Ishikawa (cell line): ENCODE measurements around the gene SLC16A7.
A peak's percentile ranks its signal among the peaks of the same experiment; 100 is the strongest.

ENCODE experiments used
- CEBPB ChIP-seq: IDR thresholded peaks from 2 replicates; pipeline ENCODE4 v1.6.1; 2012
- CREB1 ChIP-seq: IDR thresholded peaks from 2 replicates; pipeline ENCODE4 v1.6.1; 2012; ENCODE audit warnings: low read depth
- EGR1 ChIP-seq: IDR thresholded peaks from 2 replicates; pipeline ENCODE4 v1.6.1; 2012
- EP300 ChIP-seq: IDR thresholded peaks from 2 replicates; pipeline ENCODE4 v1.6.1; 2012; ENCODE audit warnings: borderline replicate concordance
- FOXM1 ChIP-seq: IDR thresholded peaks from 2 replicates; pipeline ENCODE4 v1.6.1; 2012; ENCODE audit warnings: low read depth, borderline replicate concordance
- NFIC ChIP-seq: IDR thresholded peaks from 2 replicates; pipeline ENCODE4 v1.6.1; 2012
- RAD21 ChIP-seq: IDR thresholded peaks from 2 replicates; pipeline ENCODE4 v1.6.1; 2012; ENCODE audit warnings: low read depth
- REST ChIP-seq: IDR thresholded peaks from 2 replicates; pipeline ENCODE4 v1.6.1; 2012; ENCODE audit warnings: low read depth, mild to moderate bottlenecking
- TAF1 ChIP-seq: IDR thresholded peaks from 2 replicates; pipeline ENCODE4 v1.6.1; 2012; ENCODE audit warnings: low read depth, mild to moderate bottlenecking
- TCF12 ChIP-seq: IDR thresholded peaks from 2 replicates; pipeline ENCODE4 v1.6.1; 2012; ENCODE audit warnings: low read depth
- TEAD4 ChIP-seq: IDR thresholded peaks from 2 replicates; pipeline ENCODE4 v1.6.1; 2012
- YY1 ChIP-seq: IDR thresholded peaks from 2 replicates; pipeline ENCODE4 v1.6.1; 2012; ENCODE audit warnings: low read depth
- ZBTB7A ChIP-seq: IDR thresholded peaks from 2 replicates; pipeline ENCODE4 v1.6.1; 2012; ENCODE audit warnings: low read depth
- TF ChIP-seq, protein P1 (sequence below): IDR thresholded peaks from 2 replicates; pipeline ENCODE4 v1.6.1; 2012
- TF ChIP-seq, protein P2 (sequence below): IDR thresholded peaks from 2 replicates; pipeline ENCODE4 v1.6.1; 2012

The SLC16A7 gene

GRCh38 chr12:59808317-59808910 is 212.6 kb downstream of the SLC16A7 start:
- peak; percentile 67 for TF ChIP-seq RAD21
- TF ChIP-seq, protein P1, sequence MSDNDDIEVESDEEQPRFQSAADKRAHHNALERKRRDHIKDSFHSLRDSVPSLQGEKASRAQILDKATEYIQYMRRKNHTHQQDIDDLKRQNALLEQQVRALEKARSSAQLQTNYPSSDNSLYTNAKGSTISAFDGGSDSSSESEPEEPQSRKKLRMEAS: no peak

DNA sequence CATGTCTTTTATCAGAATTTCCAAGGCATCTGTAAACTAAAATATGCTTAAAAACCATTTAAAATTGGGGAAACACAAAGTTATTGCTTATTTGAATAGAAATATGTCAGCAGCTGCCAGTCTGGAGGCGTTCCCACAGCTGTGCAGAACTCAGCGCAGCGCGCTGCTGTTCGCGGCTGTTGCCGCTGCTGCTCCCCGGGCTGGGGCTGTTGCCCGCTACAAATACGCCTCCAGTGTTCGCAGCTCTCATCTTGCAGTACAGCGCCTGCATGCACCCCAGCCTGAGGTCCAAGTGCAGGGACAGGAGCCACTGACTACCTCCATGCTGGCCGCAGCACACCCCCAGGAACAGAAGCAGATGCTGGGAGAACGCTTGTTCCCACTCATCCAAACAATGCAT is 216.2 kb downstream of the SLC16A7 start:
- TF ChIP-seq CEBPB (no peak), TEAD4 (no peak), TAF1 (no peak)
- TF ChIP-seq, protein P1: no peak

GRCh38 chr12:59812716-59813115 is 216.9 kb downstream of the SLC16A7 start:
- TF ChIP-seq EGR1 (no peak), EP300 (no peak), YY1 (no peak), CEBPB (no peak), RAD21 (no peak), CREB1 (no peak)

DNA sequence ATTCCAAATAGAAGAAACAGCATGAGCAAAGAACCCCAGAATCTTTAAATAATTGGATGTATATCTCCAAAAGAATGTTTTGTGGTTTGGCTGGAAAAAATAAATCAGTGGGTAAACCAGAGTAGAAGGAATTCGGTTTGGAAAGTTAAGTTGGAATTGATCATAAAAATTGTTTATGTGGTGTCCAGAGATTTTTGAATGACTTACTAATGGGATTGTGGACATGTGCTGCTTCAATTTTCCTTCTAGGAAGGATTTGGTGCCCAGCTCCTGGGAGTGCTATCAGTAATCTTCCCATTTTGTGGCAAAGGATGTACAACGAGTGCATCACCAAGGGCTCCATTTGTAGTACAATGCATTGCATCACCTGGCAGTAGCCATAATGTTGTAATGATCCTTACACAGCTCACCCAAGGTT is 224.8 kb downstream of the SLC16A7 start:
- TF ChIP-seq TCF12 (no peak), CREB1 (no peak), EP300 (no peak), YY1 (no peak), REST (no peak), ZBTB7A (no peak), CEBPB (no peak), TEAD4 (no peak), FOXM1 (no peak), TAF1 (no peak)
- TF ChIP-seq, protein P1: no peak

- TF ChIP-seq NFIC (no peak), REST (no peak), RAD21 (no peak)
- TF ChIP-seq, protein P2, sequence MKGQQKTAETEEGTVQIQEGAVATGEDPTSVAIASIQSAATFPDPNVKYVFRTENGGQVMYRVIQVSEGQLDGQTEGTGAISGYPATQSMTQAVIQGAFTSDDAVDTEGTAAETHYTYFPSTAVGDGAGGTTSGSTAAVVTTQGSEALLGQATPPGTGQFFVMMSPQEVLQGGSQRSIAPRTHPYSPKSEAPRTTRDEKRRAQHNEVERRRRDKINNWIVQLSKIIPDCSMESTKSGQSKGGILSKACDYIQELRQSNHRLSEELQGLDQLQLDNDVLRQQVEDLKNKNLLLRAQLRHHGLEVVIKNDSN: no peak
- TF ChIP-seq, protein P1: no peak
Measured at GRCh38 chr12:59823567-59823966, 227.7 kb downstream of the SLC16A7 start.

DNA sequence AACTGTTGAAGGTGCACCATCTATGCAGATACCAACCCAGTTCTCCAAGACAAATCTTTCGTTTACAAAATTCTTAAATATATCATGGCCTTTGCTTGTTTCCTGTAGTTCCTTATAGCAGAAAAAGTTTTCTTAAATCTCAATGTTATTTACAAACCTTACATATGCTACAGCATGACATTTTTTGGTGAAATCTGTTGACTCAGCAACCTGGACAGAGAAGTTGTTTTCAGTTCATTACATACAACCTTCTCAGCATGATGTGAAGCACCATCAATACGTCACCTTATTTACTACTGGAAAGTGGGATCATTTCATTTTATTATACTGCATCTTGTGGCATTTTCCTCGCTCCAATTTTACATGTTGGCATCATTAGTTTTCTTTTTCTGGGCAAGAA is 231.9 kb downstream of the SLC16A7 start:
- no peak for TF ChIP-seq FOXM1
- no peak for TF ChIP-seq YY1
- no peak for TF ChIP-seq CREB1
- TF ChIP-seq EP300: no peak
- TF ChIP-seq, protein P1: no peak
- no peak for TF ChIP-seq TEAD4
- no peak for TF ChIP-seq TCF12
- TF ChIP-seq RAD21: no peak
- TF ChIP-seq, protein P2: no peak
- no peak for TF ChIP-seq CEBPB
- TF ChIP-seq ZBTB7A: no peak
- no peak for TF ChIP-seq TAF1
- TF ChIP-seq REST: no peak
- TF ChIP-seq EGR1: no peak
